ENCODE data around the gene STAT1. TPM values are rescaled to one million over a fixed set of nuclear protein-coding genes. Genes with fewer than 3 reads are reported as not detected.
A peak's percentile ranks its signal among the peaks of the same experiment; 100 is the strongest.

The STAT1 gene
- total and polyA plus RNA-seq, 2 experiments from 2014 or later, result 32.0 to 35.4 TPM

GRCh38 chr2:191012845-191013681 is 908 bp downstream of the STAT1 start:
- Histone ChIP-seq H3K27ac (peak overlapping the region; percentile 90), H3K36me3 (peaks cover 11% of the 10 kb centered on the region), H3K9me3 (ENCODE audit: low read depth) (no peaks in the 10 kb centered on the region), H3K27me3 (no peaks in the 10 kb centered on the region), H3K4me3 (peak overlapping the region; percentile 88), H3K4me1 (ENCODE audit: low read depth) (peaks cover 7% of the 10 kb centered on the region)
- TF ChIP-seq CTCF (IDR thresholded peaks at IDR 0.05; ENCODE audit: low read depth, low read length), result no peak
- peak in 1 of 2 donors; percentile 65 for DNase-seq (ENCODE audit: low read depth in 1 of 2, low spot score in 1 of 2)

- Histone ChIP-seq H3K9me3 (ENCODE audit: low read depth) (no peaks in the 10 kb centered on the region), H3K27me3 (no peaks in the 10 kb centered on the region), H3K27ac (no peak overlapping the region), H3K36me3 (peaks cover 11% of the 10 kb centered on the region), H3K4me3 (no peak overlapping the region), H3K4me1 (ENCODE audit: low read depth) (peaks cover 7% of the 10 kb centered on the region)
- no peak for DNase-seq (ENCODE audit: low read depth in 1 of 2, low spot score in 1 of 2)
- no peak for TF ChIP-seq CTCF (IDR thresholded peaks at IDR 0.05; ENCODE audit: low read depth, low read length)
Measured at GRCh38 chr2:191012346-191012745, 1.6 kb downstream of the STAT1 start.

GRCh38 chr2:191010887-191011885 is 2.8 kb downstream of the STAT1 start:
- no peak for DNase-seq (ENCODE audit: low read depth in 1 of 2, low spot score in 1 of 2)
- Histone ChIP-seq H3K9me3 (ENCODE audit: low read depth) (no peaks in the 10 kb centered on the region), H3K27me3 (no peaks in the 10 kb centered on the region), H3K4me1 (ENCODE audit: low read depth) (peaks cover 7% of the 10 kb centered on the region), H3K4me3 (no peak overlapping the region), H3K36me3 (peaks cover 11% of the 10 kb centered on the region), H3K27ac (no peak overlapping the region)
- TF ChIP-seq CTCF (IDR thresholded peaks at IDR 0.05; ENCODE audit: low read depth, low read length), result no peak

- Histone ChIP-seq H3K27ac (no peak overlapping the region), H3K36me3 (peaks cover 20% of the 10 kb centered on the region), H3K27me3 (no peaks in the 10 kb centered on the region), H3K9me3 (ENCODE audit: low read depth) (no peaks in the 10 kb centered on the region), H3K4me1 (ENCODE audit: low read depth) (peaks cover 7% of the 10 kb centered on the region), H3K4me3 (no peak overlapping the region)
- DNase-seq (ENCODE audit: low read depth in 1 of 2, low spot score in 1 of 2), result no peak
- TF ChIP-seq CTCF (IDR thresholded peaks at IDR 0.05; ENCODE audit: low read depth, low read length), result no peak
Measured at GRCh38 chr2:191009541-191010374, 4.2 kb downstream of the STAT1 start.

- Histone ChIP-seq H3K4me3 (no peak overlapping the region), H3K36me3 (peaks cover 29% of the 10 kb centered on the region), H3K4me1 (ENCODE audit: low read depth) (peaks cover 5% of the 10 kb centered on the region), H3K27me3 (no peaks in the 10 kb centered on the region), H3K9me3 (ENCODE audit: low read depth) (no peaks in the 10 kb centered on the region), H3K27ac (no peak overlapping the region)
- DNase-seq (ENCODE audit: low read depth in 1 of 2, low spot score in 1 of 2), result no peak
- TF ChIP-seq CTCF (IDR thresholded peaks at IDR 0.05; ENCODE audit: low read depth, low read length), result no peak
Measured at GRCh38 chr2:191008286-191008685, 5.7 kb downstream of the STAT1 start.

Data from cardiac muscle cell (in vitro differentiated cells and primary cell).